ENCODE results near the gene DIP2B.
A peak's percentile ranks its signal among the peaks of the same experiment; 100 is the strongest.

DIP2B gene

GRCh38 chr12:50614167-50614759 is 109.5 kb downstream of the DIP2B start:
- no peak for DNase-seq

GRCh38 chr12:50615145-50615906 is 110.5 kb downstream of the DIP2B start:
- no peak for DNase-seq

- no peak for DNase-seq
Measured at GRCh38 chr12:50615907-50616296, 111.1 kb downstream of the DIP2B start.

GRCh38 chr12:50617657-50618056 is 112.9 kb downstream of the DIP2B start:
- DNase-seq = no peak

GRCh38 chr12:50618864-50619609 is 114.3 kb downstream of the DIP2B start:
- DNase-seq = no peak

GRCh38 chr12:50619610-50619958 is 114.8 kb downstream of the DIP2B start:
- no peak for DNase-seq

GRCh38 chr12:50620109-50620977 is 115.6 kb downstream of the DIP2B start:
- no peak for DNase-seq

GRCh38 chr12:50620978-50621360 is 116.2 kb downstream of the DIP2B start:
- DNase-seq = no peak

- DNase-seq = no peak
Measured at GRCh38 chr12:50621399-50622300, 116.9 kb downstream of the DIP2B start.

GRCh38 chr12:50625029-50625925 is 120.5 kb downstream of the DIP2B start:
- no peak for DNase-seq

- DNase-seq = no peak
Measured at GRCh38 chr12:50626026-50626425, 121.2 kb downstream of the DIP2B start.

GRCh38 chr12:50627491-50627890 is 122.7 kb downstream of the DIP2B start:
- DNase-seq = no peak

GRCh38 chr12:50628394-50628793 is 123.6 kb downstream of the DIP2B start:
- no peak for DNase-seq

GRCh38 chr12:50633955-50634354 is 129.2 kb downstream of the DIP2B start:
- no peak for DNase-seq

- no peak for DNase-seq
Measured at GRCh38 chr12:50634379-50634778, 129.6 kb downstream of the DIP2B start.

- DNase-seq = no peak
Measured at GRCh38 chr12:50635364-50635763, 130.6 kb downstream of the DIP2B start.

- DNase-seq = no peak
Measured at GRCh38 chr12:50635857-50636256, 131.1 kb downstream of the DIP2B start.

- DNase-seq = no peak
Measured at GRCh38 chr12:50636505-50636904, 131.7 kb downstream of the DIP2B start.

- peak; percentile 12 for DNase-seq
Measured at GRCh38 chr12:50637870-50638481, 133.2 kb downstream of the DIP2B start.

- DNase-seq = no peak
Measured at GRCh38 chr12:50638482-50638880, 133.7 kb downstream of the DIP2B start.

- DNase-seq = no peak
Measured at GRCh38 chr12:50639721-50640120, 134.9 kb downstream of the DIP2B start.

All from NCI-H2081 treated with DMSO at 0.1 percent for 48 hours (cell line).